ENCODE measurements around the gene C16orf54. TPM values are rescaled to one million over a fixed set of nuclear protein-coding genes. Genes with fewer than 3 reads are reported as not detected.
A peak's percentile ranks its signal among the peaks of the same experiment; 100 is the strongest.
"Not testable (repeated sequence)": the region's sequence is repeated elsewhere in the genome, so short reads cannot be mapped to it uniquely, and the experiment has no call there.

The C16orf54 gene
- total RNA-seq, 4 donors from 2014 or later, result 2.2 to 9.9 (median 3.6) TPM

- peak in 4 of 6 experiments; percentile 34 to 64 (median 61) for TF ChIP-seq CTCF (IDR thresholded peaks at IDR 0.05)
- TF ChIP-seq POLR2A (IDR thresholded peaks at IDR 0.05), result no peak
- Histone ChIP-seq H3K27me3 (no peaks in the 10 kb centered on the region), H3K36me3 (no peaks in the 10 kb centered on the region), H3K9me3 (no peaks in the 10 kb centered on the region), H3K4me3 (no peak overlapping the region), H3K27ac (no peak overlapping the region), H3K4me1 (peaks cover 0 to 5% (median 0%) of the 10 kb centered on the region in 4 donors)
- DNase-seq, result peak in 1 of 3 donors; percentile 42
Measured at GRCh38 chr16:29729116-29729521, 16.7 kb downstream of the C16orf54 start.

DNA sequence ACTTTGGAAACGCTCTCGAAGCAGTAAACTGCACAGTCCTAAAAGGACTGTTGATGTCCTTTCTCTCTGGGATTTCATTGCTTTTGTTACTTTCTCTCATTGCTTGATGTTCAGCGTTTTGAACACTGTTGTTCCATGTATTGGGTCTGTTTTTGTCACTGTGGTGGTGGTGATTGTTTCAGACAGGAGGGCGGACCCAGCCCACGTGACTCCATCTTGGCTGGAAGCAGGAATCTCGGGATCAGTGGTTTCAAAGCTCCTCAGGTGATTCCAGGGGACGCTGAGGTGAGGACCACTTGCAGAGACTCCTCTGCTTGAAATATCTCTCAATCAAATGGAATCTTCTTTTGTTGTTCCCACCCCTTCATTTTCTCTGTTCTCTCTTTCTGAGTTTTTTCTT is 18.3 kb downstream of the C16orf54 start:
- TF ChIP-seq POLR2A (IDR thresholded peaks at IDR 0.05) (no peak), CTCF (IDR thresholded peaks at IDR 0.05) (no peak)
- Histone ChIP-seq H3K4me3 (no peak overlapping the region), H3K27ac (no peak overlapping the region), H3K4me1 (peaks cover 0 to 5% (median 0%) of the 10 kb centered on the region in 4 donors), H3K27me3 (no peaks in the 10 kb centered on the region), H3K36me3 (no peaks in the 10 kb centered on the region), H3K9me3 (no peaks in the 10 kb centered on the region)
- DNase-seq, result no peak

- Histone ChIP-seq H3K27ac (no peak overlapping the region), H3K9me3 (no peaks in the 10 kb centered on the region), H3K4me3 (no peak overlapping the region), H3K4me1 (peaks cover 0 to 5% (median 0%) of the 10 kb centered on the region in 4 donors), H3K36me3 (no peaks in the 10 kb centered on the region), H3K27me3 (no peaks in the 10 kb centered on the region)
- no peak for DNase-seq
- no peak for TF ChIP-seq CTCF (IDR thresholded peaks at IDR 0.05)
- no peak for TF ChIP-seq POLR2A (IDR thresholded peaks at IDR 0.05)
Measured at GRCh38 chr16:29726845-29727377, 18.9 kb downstream of the C16orf54 start.

DNA sequence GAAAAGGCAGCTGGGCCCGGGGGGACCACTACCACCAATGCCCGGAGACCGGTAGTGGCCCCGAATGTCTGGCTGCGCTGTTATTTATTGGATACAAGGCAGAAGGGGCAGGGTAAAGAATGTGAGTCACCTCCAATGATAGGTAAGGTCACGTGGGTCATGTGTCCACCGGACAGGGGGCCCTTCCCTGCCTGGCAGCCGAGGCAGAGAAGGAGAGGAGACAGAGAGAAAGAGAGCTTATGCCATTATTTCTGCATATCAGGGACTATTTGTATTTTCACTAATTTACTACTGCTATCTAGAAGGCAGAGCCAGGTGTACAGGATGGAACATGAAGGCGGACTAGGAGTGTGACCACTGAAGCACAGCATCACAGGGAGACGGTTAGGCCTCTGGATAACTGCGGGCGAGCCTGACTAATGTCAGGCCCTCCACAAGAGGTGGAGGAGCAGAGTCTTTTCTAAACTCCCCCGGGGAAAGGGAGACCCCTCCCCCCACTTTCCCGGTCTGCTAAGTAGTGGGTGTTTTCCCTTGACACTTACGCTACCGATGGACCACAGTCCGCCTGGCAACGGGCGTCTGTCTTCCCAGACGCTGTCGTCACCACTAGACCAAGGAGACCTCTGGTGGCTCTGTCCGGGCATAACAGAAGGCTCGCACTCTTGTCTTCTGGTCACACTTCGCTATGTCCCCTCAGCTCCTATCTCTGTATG is 24.5 kb downstream of the C16orf54 start:
- peak; percentile 22 to 69 (median 60) for TF ChIP-seq CTCF (IDR thresholded peaks at IDR 0.05)
- H3K27ac ChIP-seq, H3K4me3 ChIP-seq, H3K9me3 ChIP-seq, H3K4me1 ChIP-seq, H3K27me3 ChIP-seq, H3K36me3 ChIP-seq: not testable (repeated sequence)
- peak; percentile 71 to 87 (median 75) for DNase-seq

DNA sequence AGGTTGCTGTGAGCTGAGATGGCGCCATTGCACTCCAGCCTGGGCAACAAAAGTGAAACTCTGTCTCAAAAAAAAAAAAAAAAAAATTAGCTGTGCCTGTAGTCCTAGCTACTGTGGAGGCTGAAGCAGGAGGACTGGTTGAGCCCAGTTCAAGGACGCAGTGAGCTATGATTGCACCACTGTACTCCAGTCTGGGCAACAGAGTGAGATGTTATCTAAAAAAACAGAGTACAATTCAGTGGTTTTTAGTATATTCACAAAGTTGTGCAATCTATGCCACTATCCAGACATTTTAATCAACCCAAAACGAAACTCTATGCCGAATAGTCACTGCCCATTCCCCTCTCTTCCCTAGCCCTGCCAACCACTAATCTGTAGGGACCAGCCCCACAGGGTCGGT is 25.1 kb downstream of the C16orf54 start:
- Histone ChIP-seq H3K4me1 (no peaks in the 10 kb centered on the region), H3K36me3 (no peaks in the 10 kb centered on the region), H3K9me3 (no peaks in the 10 kb centered on the region), H3K27ac (no peak overlapping the region), H3K27me3 (no peaks in the 10 kb centered on the region), H3K4me3 (no peak overlapping the region)
- no peak for TF ChIP-seq POLR2A (IDR thresholded peaks at IDR 0.05)
- TF ChIP-seq CTCF (IDR thresholded peaks at IDR 0.05), result no peak
- no peak for DNase-seq
